Measurements from ENCODE around the gene APBA2.

- no peak for TF ChIP-seq CTCF (IDR thresholded peaks at IDR 0.05)
- no peak for TF ChIP-seq ZFP36 (IDR thresholded peaks at IDR 0.05; ENCODE audit: borderline replicate concordance, partially characterized antibody)
- no peak for TF ChIP-seq JUNB (IDR thresholded peaks at IDR 0.05)
Observed at GRCh38 chr15:28912422-28912821, 26.6 kb downstream of the APBA2 start.
